Measurements from ENCODE around the gene UBR3. TPM values are rescaled to one million over a fixed set of nuclear protein-coding genes. Genes with fewer than 3 reads are reported as not detected.

Gene UBR3
- total and polyA plus RNA-seq, 2 experiments from 2014 or later = 10.7 to 28.0 TPM

DNA sequence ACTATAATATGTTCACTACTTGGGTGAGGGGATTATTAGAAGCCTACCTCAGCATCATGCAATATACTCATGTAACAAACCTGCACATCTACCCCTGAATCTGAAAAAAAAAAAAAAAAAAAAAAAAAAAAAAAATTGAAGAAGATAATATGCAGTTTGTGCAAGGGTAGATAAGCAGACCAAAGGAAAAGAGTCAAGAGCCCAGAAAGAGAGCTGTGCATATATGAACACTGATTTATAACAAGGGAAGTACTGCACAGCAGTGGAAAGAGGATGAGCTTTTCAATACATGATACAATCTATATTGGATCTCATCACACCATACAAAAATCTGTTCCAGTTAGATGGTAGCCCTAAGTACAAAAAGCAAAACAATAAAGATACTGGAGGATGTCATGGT is 268.1 kb downstream of the UBR3 start (continued):
- TF ChIP-seq, protein P1, sequence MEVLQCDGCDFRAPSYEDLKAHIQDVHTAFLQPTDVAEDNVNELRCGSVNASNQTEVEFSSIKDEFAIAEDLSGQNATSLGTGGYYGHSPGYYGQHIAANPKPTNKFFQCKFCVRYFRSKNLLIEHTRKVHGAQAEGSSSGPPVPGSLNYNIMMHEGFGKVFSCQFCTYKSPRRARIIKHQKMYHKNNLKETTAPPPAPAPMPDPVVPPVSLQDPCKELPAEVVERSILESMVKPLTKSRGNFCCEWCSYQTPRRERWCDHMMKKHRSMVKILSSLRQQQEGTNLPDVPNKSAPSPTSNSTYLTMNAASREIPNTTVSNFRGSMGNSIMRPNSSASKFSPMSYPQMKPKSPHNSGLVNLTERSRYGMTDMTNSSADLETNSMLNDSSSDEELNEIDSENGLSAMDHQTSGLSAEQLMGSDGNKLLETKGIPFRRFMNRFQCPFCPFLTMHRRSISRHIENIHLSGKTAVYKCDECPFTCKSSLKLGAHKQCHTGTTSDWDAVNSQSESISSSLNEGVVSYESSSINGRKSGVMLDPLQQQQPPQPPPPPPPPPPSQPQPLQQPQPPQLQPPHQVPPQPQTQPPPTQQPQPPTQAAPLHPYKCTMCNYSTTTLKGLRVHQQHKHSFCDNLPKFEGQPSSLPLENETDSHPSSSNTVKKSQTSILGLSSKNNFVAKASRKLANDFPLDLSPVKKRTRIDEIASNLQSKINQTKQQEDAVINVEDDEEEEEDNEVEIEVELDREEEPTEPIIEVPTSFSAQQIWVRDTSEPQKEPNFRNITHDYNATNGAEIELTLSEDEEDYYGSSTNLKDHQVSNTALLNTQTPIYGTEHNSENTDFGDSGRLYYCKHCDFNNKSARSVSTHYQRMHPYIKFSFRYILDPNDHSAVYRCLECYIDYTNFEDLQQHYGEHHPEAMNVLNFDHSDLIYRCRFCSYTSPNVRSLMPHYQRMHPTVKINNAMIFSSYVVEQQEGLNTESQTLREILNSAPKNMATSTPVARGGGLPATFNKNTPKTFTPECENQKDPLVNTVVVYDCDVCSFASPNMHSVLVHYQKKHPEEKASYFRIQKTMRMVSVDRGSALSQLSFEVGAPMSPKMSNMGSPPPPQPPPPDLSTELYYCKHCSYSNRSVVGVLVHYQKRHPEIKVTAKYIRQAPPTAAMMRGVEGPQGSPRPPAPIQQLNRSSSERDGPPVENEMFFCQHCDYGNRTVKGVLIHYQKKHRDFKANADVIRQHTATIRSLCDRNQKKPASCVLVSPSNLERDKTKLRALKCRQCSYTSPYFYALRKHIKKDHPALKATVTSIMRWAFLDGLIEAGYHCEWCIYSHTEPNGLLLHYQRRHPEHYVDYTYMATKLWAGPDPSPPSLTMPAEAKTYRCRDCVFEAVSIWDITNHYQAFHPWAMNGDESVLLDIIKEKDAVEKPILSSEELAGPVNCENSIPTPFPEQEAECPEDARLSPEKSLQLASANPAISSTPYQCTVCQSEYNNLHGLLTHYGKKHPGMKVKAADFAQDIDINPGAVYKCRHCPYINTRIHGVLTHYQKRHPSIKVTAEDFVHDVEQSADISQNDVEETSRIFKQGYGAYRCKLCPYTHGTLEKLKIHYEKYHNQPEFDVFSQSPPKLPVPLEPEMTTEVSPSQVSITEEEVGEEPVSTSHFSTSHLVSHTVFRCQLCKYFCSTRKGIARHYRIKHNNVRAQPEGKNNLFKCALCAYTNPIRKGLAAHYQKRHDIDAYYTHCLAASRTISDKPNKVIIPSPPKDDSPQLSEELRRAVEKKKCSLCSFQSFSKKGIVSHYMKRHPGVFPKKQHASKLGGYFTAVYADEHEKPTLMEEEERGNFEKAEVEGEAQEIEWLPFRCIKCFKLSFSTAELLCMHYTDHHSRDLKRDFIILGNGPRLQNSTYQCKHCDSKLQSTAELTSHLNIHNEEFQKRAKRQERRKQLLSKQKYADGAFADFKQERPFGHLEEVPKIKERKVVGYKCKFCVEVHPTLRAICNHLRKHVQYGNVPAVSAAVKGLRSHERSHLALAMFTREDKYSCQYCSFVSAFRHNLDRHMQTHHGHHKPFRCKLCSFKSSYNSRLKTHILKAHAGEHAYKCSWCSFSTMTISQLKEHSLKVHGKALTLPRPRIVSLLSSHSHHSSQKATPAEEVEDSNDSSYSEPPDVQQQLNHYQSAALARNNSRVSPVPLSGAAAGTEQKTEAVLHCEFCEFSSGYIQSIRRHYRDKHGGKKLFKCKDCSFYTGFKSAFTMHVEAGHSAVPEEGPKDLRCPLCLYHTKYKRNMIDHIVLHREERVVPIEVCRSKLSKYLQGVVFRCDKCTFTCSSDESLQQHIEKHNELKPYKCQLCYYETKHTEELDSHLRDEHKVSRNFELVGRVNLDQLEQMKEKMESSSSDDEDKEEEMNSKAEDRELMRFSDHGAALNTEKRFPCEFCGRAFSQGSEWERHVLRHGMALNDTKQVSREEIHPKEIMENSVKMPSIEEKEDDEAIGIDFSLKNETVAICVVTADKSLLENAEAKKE (CRISPR knock-in tag; IDR thresholded peaks at IDR 0.05) = no peak
- TF ChIP-seq NANOG (IDR thresholded peaks at IDR 0.05; ENCODE audit: borderline replicate concordance) = no peak
- no peak for TF ChIP-seq EZH2 (IDR thresholded peaks at IDR 0.05; ENCODE audit: low read depth, unreplicated experiment)
- no peak for TF ChIP-seq ZNF114 (CRISPR knock-in tag; IDR thresholded peaks at IDR 0.05)
- TF ChIP-seq, protein P2, sequence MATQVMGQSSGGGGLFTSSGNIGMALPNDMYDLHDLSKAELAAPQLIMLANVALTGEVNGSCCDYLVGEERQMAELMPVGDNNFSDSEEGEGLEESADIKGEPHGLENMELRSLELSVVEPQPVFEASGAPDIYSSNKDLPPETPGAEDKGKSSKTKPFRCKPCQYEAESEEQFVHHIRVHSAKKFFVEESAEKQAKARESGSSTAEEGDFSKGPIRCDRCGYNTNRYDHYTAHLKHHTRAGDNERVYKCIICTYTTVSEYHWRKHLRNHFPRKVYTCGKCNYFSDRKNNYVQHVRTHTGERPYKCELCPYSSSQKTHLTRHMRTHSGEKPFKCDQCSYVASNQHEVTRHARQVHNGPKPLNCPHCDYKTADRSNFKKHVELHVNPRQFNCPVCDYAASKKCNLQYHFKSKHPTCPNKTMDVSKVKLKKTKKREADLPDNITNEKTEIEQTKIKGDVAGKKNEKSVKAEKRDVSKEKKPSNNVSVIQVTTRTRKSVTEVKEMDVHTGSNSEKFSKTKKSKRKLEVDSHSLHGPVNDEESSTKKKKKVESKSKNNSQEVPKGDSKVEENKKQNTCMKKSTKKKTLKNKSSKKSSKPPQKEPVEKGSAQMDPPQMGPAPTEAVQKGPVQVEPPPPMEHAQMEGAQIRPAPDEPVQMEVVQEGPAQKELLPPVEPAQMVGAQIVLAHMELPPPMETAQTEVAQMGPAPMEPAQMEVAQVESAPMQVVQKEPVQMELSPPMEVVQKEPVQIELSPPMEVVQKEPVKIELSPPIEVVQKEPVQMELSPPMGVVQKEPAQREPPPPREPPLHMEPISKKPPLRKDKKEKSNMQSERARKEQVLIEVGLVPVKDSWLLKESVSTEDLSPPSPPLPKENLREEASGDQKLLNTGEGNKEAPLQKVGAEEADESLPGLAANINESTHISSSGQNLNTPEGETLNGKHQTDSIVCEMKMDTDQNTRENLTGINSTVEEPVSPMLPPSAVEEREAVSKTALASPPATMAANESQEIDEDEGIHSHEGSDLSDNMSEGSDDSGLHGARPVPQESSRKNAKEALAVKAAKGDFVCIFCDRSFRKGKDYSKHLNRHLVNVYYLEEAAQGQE (IDR thresholded peaks at IDR 0.05; ENCODE audit: unreplicated experiment) = no peak

All from GM23338 (cell line).